HEK293 (cell line): Measurements from ENCODE around the gene KLHDC3.

ENCODE experiments used
- BCL11B ChIP-seq: fragments of 450-650 bp; formaldehyde crosslinking; IDR thresholded peaks from 2 replicates; pipeline ENCODE4 v1.5.1; 2016; ENCODE audit warnings: low read depth, missing biosample characterization, missing genetic modification characterization
- HOXC10 ChIP-seq: sonication (generic); formaldehyde crosslinking; IDR thresholded peaks from 2 replicates; pipeline ENCODE4 v1.8.1; 2023; ENCODE audit warnings: mild to moderate bottlenecking, missing genetic modification reagents
- PATZ1 ChIP-seq: fragments of 450-650 bp; formaldehyde crosslinking; IDR thresholded peaks from 2 replicates; pipeline ENCODE4 v1.5.1; 2016; ENCODE audit warnings: missing biosample characterization, missing genetic modification characterization
- PRDM10 ChIP-seq: fragments of 450-650 bp; formaldehyde crosslinking; IDR thresholded peaks from 2 replicates; pipeline ENCODE4 v1.5.1; 2016; ENCODE audit warnings: missing biosample characterization, missing genetic modification characterization
- PRDM2 ChIP-seq: fragments of 450-650 bp; formaldehyde crosslinking; IDR thresholded peaks from 2 replicates; pipeline ENCODE4 v1.5.1; 2016; ENCODE audit warnings: missing biosample characterization, missing genetic modification characterization, borderline replicate concordance
- SCRT2 ChIP-seq: fragments of 450-650 bp; formaldehyde crosslinking; IDR thresholded peaks from 2 replicates; pipeline ENCODE4 v1.5.1; 2016; ENCODE audit warnings: missing biosample characterization, missing genetic modification characterization
- ZBTB1 ChIP-seq: fragments of 450-650 bp; formaldehyde crosslinking; IDR thresholded peaks from 2 replicates; pipeline ENCODE4 v1.5.1; 2016; ENCODE audit warnings: missing biosample characterization, missing genetic modification characterization
- ZBTB48 ChIP-seq: fragments of 450-650 bp; formaldehyde crosslinking; IDR thresholded peaks from 2 replicates; pipeline ENCODE4 v1.5.1; 2016; ENCODE audit warnings: missing biosample characterization, missing genetic modification characterization
- ZFP3 ChIP-seq: fragments of 450-650 bp; formaldehyde crosslinking; IDR thresholded peaks from 2 replicates; pipeline ENCODE4 v1.5.1; 2016; ENCODE audit warnings: low read depth, missing biosample characterization, missing genetic modification characterization
- ZNF10 ChIP-seq: fragments of 450-650 bp; formaldehyde crosslinking; IDR thresholded peaks from 2 replicates; pipeline ENCODE4 v1.5.1; 2017; ENCODE audit warnings: missing biosample characterization, missing genetic modification characterization
- ZNF157 ChIP-seq: fragments of 450-650 bp; formaldehyde crosslinking; IDR thresholded peaks from 2 replicates; pipeline ENCODE4 v1.5.1; 2016; ENCODE audit warnings: missing biosample characterization, missing genetic modification characterization
- ZNF266 ChIP-seq: fragments of 450-650 bp; formaldehyde crosslinking; IDR thresholded peaks from 2 replicates; pipeline ENCODE4 v1.5.1; 2016; ENCODE audit warnings: missing biosample characterization, missing genetic modification characterization, low read depth
- ZNF354C ChIP-seq: fragments of 450-650 bp; formaldehyde crosslinking; IDR thresholded peaks from 2 replicates; pipeline ENCODE4 v1.5.1; 2016; ENCODE audit warnings: missing biosample characterization, missing genetic modification characterization, low read depth, borderline replicate concordance
- ZNF518A ChIP-seq: fragments of 450-650 bp; formaldehyde crosslinking; conservative IDR thresholded peaks from 2 replicates; pipeline ENCODE4 v1.5.1; 2016; ENCODE audit warnings: low read depth, missing biosample characterization, missing genetic modification characterization
- ZNF530 ChIP-seq: fragments of 450-650 bp; formaldehyde crosslinking; IDR thresholded peaks from 2 replicates; pipeline ENCODE4 v1.5.1; 2016; ENCODE audit warnings: low read depth, missing biosample characterization, missing genetic modification characterization
- ZNF549 ChIP-seq: fragments of 450-650 bp; IDR thresholded peaks from 2 replicates; pipeline ENCODE4 v1.5.1; 2018; ENCODE audit warnings: missing biosample characterization, missing genetic modification characterization, mild to moderate bottlenecking, inconsistent platforms, moderate library complexity
- ZNF645 ChIP-seq: fragments of 450-650 bp; formaldehyde crosslinking; IDR thresholded peaks from 2 replicates; pipeline ENCODE4; 2016; ENCODE audit warnings: missing biosample characterization, missing genetic modification characterization
- ZNF707 ChIP-seq: fragments of 450-650 bp; formaldehyde crosslinking; IDR thresholded peaks from 2 replicates; pipeline ENCODE4 v1.5.1; 2016; ENCODE audit warnings: missing biosample characterization, missing genetic modification characterization
- ZNF747 ChIP-seq: fragments of 450-650 bp; formaldehyde crosslinking; IDR thresholded peaks from 2 replicates; pipeline ENCODE4 v1.5.1; 2016; ENCODE audit warnings: missing biosample characterization, missing genetic modification characterization
- ZNF76 ChIP-seq: fragments of 450-650 bp; formaldehyde crosslinking; IDR thresholded peaks from 2 replicates; pipeline ENCODE4; 2016; ENCODE audit warnings: low read depth, missing biosample characterization, missing genetic modification characterization, borderline replicate concordance
- ZNF830 ChIP-seq: fragments of 450-650 bp; IDR thresholded peaks from 2 replicates; pipeline ENCODE4 v1.5.0; 2018; ENCODE audit warnings: missing biosample characterization, missing genetic modification characterization, low read depth, mild to moderate bottlenecking, moderate library complexity

KLHDC3 gene

GRCh38 chr6:43021270-43022047, 7.4 kb downstream of the KLHDC3 start, which contains the start of gene RRP36 (continued):
- TF ChIP-seq PRDM2 (tag by site-specific recombination) (no peak), ZFP3 (tag by site-specific recombination) (no peak), ZBTB1 (tag by site-specific recombination) (no peak), ZNF157 (tag by site-specific recombination) (no peak), ZNF530 (no peak), ZNF76 (tag by site-specific recombination) (peak; percentile 45; the same call in 1 of the 2 replicates), ZNF354C (tag by site-specific recombination) (no peak), BCL11B (tag by site-specific recombination) (no peak), ZNF10 (tag by site-specific recombination) (no peak), ZNF266 (tag by site-specific recombination) (no peak), ZBTB48 (tag by site-specific recombination) (no peak; the same call in 1 of the 2 replicates), ZNF747 (tag by site-specific recombination) (no peak), ZNF830 (tag by site-specific recombination) (no peak), PATZ1 (tag by site-specific recombination) (peak; percentile 69), HOXC10 (no peak), PRDM10 (tag by site-specific recombination) (peak; percentile 50), SCRT2 (tag by site-specific recombination) (no peak), ZNF518A (tag by site-specific recombination) (peak; percentile 47; the same call in 1 of the 2 replicates), ZNF645 (no peak), ZNF707 (tag by site-specific recombination) (no peak), ZNF549 (tag by site-specific recombination) (no peak)
